ENCODE measurements around the gene MFAP3L.

Gene MFAP3L

GRCh38 chr4:169968999-169969398 lies 57.2 kb downstream of the MFAP3L start:
- no peak overlapping the region for H3K4me3 ChIP-seq (ENCODE audit: low read depth, low read length)
- TF ChIP-seq, protein P1, sequence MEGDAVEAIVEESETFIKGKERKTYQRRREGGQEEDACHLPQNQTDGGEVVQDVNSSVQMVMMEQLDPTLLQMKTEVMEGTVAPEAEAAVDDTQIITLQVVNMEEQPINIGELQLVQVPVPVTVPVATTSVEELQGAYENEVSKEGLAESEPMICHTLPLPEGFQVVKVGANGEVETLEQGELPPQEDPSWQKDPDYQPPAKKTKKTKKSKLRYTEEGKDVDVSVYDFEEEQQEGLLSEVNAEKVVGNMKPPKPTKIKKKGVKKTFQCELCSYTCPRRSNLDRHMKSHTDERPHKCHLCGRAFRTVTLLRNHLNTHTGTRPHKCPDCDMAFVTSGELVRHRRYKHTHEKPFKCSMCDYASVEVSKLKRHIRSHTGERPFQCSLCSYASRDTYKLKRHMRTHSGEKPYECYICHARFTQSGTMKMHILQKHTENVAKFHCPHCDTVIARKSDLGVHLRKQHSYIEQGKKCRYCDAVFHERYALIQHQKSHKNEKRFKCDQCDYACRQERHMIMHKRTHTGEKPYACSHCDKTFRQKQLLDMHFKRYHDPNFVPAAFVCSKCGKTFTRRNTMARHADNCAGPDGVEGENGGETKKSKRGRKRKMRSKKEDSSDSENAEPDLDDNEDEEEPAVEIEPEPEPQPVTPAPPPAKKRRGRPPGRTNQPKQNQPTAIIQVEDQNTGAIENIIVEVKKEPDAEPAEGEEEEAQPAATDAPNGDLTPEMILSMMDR (IDR thresholded peaks at IDR 0.05; ENCODE audit: insufficient read depth, low read depth, low read length, missing control alignments) = no peak
- DNase-seq (ENCODE audit: low read depth) = no peak

GRCh38 chr4:169963998-169964397 lies 62.2 kb downstream of the MFAP3L start:
- H3K4me3 ChIP-seq (ENCODE audit: low read depth, low read length) = no peak overlapping the region
- DNase-seq (ENCODE audit: low read depth) = no peak
- TF ChIP-seq, protein P1 (IDR thresholded peaks at IDR 0.05; ENCODE audit: insufficient read depth, low read depth, low read length, missing control alignments) = no peak

DNA sequence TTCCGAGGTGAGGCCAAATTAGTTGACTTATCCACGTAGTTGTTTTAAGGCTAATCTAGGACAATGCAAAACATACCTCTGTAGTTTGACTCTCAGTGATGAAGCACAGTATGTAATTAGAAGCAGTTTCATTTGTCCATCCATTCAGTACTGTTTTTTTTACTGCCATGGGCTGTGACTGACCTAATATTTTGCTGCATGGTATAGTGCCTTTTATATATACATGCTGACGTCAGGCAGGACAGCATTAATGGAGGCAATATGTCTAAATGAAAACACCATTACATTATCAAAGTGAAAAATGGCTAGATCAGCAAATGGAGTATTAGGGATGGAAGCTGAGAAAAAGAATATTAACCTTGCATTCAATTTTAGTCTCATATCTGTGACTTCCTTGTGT lies 66.9 kb downstream of the MFAP3L start:
- no peak overlapping the region for H3K4me3 ChIP-seq (ENCODE audit: low read depth, low read length)
- TF ChIP-seq, protein P1 (IDR thresholded peaks at IDR 0.05; ENCODE audit: insufficient read depth, low read depth, low read length, missing control alignments) = no peak

DNA sequence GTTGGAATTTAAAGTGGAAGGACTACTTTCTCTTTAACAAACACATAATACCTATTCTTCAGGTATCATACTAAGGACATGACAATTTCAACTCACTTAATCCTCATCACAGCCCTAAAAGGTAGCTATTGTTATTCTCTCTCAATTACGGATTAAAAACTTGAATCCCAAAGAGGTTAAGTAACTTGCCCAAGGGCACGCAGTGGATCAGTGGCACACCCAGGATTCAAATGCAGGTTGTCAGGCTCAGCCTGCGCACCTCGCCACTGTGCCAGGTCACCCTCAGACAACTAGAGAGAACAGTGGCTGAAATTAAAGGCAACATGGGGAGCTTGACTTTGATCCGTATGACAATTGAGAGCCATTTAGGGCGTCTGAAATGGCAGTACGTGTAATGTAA lies 67.6 kb downstream of the MFAP3L start:
- TF ChIP-seq, protein P1 (IDR thresholded peaks at IDR 0.05; ENCODE audit: insufficient read depth, low read depth, low read length, missing control alignments) = no peak
- no peak overlapping the region for H3K4me3 ChIP-seq (ENCODE audit: low read depth, low read length)
- no peak for DNase-seq (ENCODE audit: low read depth)

More for the DNA sequence above, 66.9 kb downstream of the MFAP3L start:
- no peak for DNase-seq (ENCODE audit: low read depth)

- TF ChIP-seq, protein P1 (IDR thresholded peaks at IDR 0.05; ENCODE audit: insufficient read depth, low read depth, low read length, missing control alignments) = no peak
Observed at GRCh38 chr4:169957785-169958184, 68.4 kb downstream of the MFAP3L start.

DNA sequence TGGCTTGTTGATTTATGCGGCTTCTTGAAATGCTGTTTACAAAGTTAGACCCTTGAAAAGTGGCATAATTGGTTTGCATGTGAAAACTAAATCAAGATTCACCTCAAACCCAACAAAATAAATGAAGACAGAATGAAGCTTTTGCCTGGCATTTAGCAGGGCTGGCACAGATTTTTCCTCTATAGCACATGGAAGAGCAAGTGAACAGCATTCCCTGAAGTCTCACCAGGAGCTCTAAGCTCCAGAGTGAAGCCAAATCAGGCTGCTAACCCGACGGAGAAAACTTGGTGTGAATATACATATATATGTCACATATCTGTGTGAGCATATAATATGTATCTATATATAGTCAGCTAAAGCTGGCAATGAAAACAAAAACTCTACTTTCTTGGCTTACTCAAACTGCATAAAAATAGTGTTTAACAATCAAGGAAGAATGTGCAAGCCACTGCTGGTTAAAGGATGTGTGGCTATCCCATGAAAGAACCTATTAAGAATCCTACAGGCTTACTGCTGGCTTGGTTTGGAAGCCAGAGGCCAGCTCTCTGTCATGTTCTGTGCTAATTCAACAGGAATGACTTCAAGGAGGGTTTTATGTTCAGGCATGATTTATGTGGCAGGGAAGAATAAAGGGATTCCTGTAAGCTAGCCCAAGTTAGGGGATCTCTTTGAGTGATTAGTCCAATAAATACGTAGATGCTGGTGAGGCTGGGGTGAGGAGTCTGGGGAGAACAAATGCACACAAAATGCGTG lies 69.9 kb downstream of the MFAP3L start:
- no peak for DNase-seq (ENCODE audit: low read depth)
- TF ChIP-seq, protein P1 (IDR thresholded peaks at IDR 0.05; ENCODE audit: insufficient read depth, low read depth, low read length, missing control alignments) = no peak
- H3K4me3 ChIP-seq (ENCODE audit: low read depth, low read length) = no peak overlapping the region

More at GRCh38 chr4:169957785-169958184, 68.4 kb downstream of the MFAP3L start:
- no peak overlapping the region for H3K4me3 ChIP-seq (ENCODE audit: low read depth, low read length)
- DNase-seq (ENCODE audit: low read depth) = no peak

GRCh38 chr4:169955521-169955920 lies 70.7 kb downstream of the MFAP3L start:
- TF ChIP-seq, protein P1 (IDR thresholded peaks at IDR 0.05; ENCODE audit: insufficient read depth, low read depth, low read length, missing control alignments) = no peak
- no peak for DNase-seq (ENCODE audit: low read depth)
- H3K4me3 ChIP-seq (ENCODE audit: low read depth, low read length) = no peak overlapping the region

All from GM12865 (cell line).